Measurements from ENCODE around the gene MIS18BP1. TPM values are rescaled to one million over a fixed set of nuclear protein-coding genes. Genes with fewer than 3 reads are reported as not detected.

Gene MIS18BP1
- 9.0 and 83.5 TPM in 2 replicates for total RNA-seq (2011; cell fraction: chromatin; rRNA removed; ENCODE audit: low replicate concordance)
- total RNA-seq (2011; cell fraction: nucleolus; rRNA removed): 6.8 and 13.0 TPM in 2 replicates
- total RNA-seq (2011; cell fraction: nucleoplasm; rRNA removed): 19.1 and 24.1 TPM in 2 replicates
- total RNA-seq (2014; rRNA removed) (18.0 and 20.0 TPM in 2 replicates), total RNA-seq (2014; rRNA removed; fragmentation: Illumina TruSeq; extraction: Trizol) (29.1 and 36.3 TPM in 2 replicates), total RNA-seq (2015; rRNA removed; fragmentation: Illumina TruSeq; extraction: Trizol) (23.6 and 25.4 TPM in 2 replicates), total RNA-seq (2021) (19.1 TPM in 2 replicates), polyA plus RNA-seq (2011; rRNA removed) (19.9 and 25.5 TPM in 2 replicates), polyA plus RNA-seq (2014; fragmentation: Illumina TruSeq; extraction: Trizol) (22.3 and 26.4 TPM in 2 replicates), polyA plus RNA-seq (2014; fragmentation: Nextera tagmentation; extraction: Ambion mirVana) (1 to 10 TPM; 5.0 to 5.5 TPM), polyA plus RNA-seq (2014; rRNA removed) (17.5 and 18.0 TPM in 2 replicates), polyA minus RNA-seq (2011; rRNA and poly(A)+ RNA removed) (31.6 and 32.9 TPM in 2 replicates), Bru-seq, nascent RNA (percentile 76 among the genes with signal in this experiment), BruChase-seq, experiment 1, labeled RNA remaining after a 2-hour chase (percentile 85 among the genes with signal in this experiment), BruChase-seq, experiment 2, labeled RNA remaining after a 6-hour chase (percentile 85 among the genes with signal in this experiment)
- 4.6 and 4.9 TPM in 2 replicates for polyA plus RNA-seq (2011; cell fraction: cytosol; rRNA removed)
- polyA plus RNA-seq (2011; cell fraction: nucleus; rRNA removed): 13.4 and 15.3 TPM in 2 replicates
- polyA plus RNA-seq (2012): 11.7 and 15.0 TPM in 2 replicates
- 11.0 and 15.7 TPM in 2 replicates for polyA minus RNA-seq (2011; cell fraction: cytosol; rRNA and poly(A)+ RNA removed)
- polyA minus RNA-seq (2011; cell fraction: nucleus; rRNA and poly(A)+ RNA removed): 20.1 and 29.9 TPM in 2 replicates
- long read RNA-seq, experiment 1, full-length matches to known transcripts: 11 of 49 reads
- long read RNA-seq, experiment 1, partial matches to known transcripts: 26 of 49 reads
- long read RNA-seq, experiment 1, other reads (novel, unspliced or antisense): 12 of 49 reads
- long read RNA-seq, experiment 2, partial matches to known transcripts: 0 of 4 reads
- long read RNA-seq, experiment 2, other reads (novel, unspliced or antisense): 3 of 4 reads
- long read RNA-seq, experiment 3, partial matches to known transcripts: 17 of 22 reads
- long read RNA-seq, experiment 3, other reads (novel, unspliced or antisense): 3 of 22 reads

GRCh38 chr14:45253070-45253753, at the start of gene MIS18BP1:
MIS18BP1 (minus strand) TSS chr14:45253202; CDS start chr14:45247286, 5,916 bp downstream.
- H3K9me1 ChIP-seq (ENCODE audit: control insufficient read depth, insufficient read depth, low read length): no peaks in the 10 kb centered on the region
- peaks cover 7 to 12% of the 10 kb centered on the region in 2 experiments; a peak in 3 of 5 replicates for H3K4me1 ChIP-seq (replicated peaks in 1 of 2; ENCODE audit: control insufficient read depth in 2 of 2, insufficient read depth in 2 of 2, low read length in 2 of 2)
- peak within 1 kb of the TSS; percentile 76 for H3K4me2 ChIP-seq (ENCODE audit: insufficient read depth, low read length)
- DNase-seq (ENCODE audit: extremely low read depth in 1 of 4, low spot score in 3 of 4) (peak; percentile 67 to 91 (median 75)), FAIRE-seq (peak; percentile 81), ATAC-seq (peak; percentile 94)
- H3K79me2 ChIP-seq (ENCODE audit: control insufficient read depth, insufficient read depth, low read length): peaks cover 47% of the 10 kb centered on the region
- H4K20me1 ChIP-seq (replicated peaks; ENCODE audit: control insufficient read depth, insufficient read depth, low read length): no peaks in the 10 kb centered on the region
- ChIA-PET CTCF (ENCODE audit: low intra/inter-chr PET ratio) (interaction anchor here (0.5 kb wide), 1 partner anchor 374 kb away, joined by 3 read pairs; no protein-coding TSS in a partner anchor), POLR2A (no interaction called here)
- intact Hi-C loops (cut with micrococcal nuclease) (loop anchor here (1.0 to 5.0 kb wide), 3 partner anchors 118 to 340 kb away; partner anchors contain the start of genes FANCM, FKBP3, KLHL28 and TOGARAM1), in situ Hi-C loops (cut with MboI) (no loop called here)
- peaks cover 6% of the 10 kb centered on the region; the same call in 1 of the 2 replicates for H3K9me3 ChIP-seq (replicated peaks; ENCODE audit: control insufficient read depth, insufficient read depth, low read depth, low read length)
- 48% methylated on average over 18 of the region's 61 CpGs for WGBS (ENCODE audit: insufficient coverage, low coverage, missing lambda C conversion rate)
- H3K9ac ChIP-seq (ENCODE audit: insufficient read depth in 1 of 2, low read depth in 2 of 2, low read length in 2 of 2): peak within 1 kb of the TSS; percentile 80 to 92
- no TSS peak for BruUV-seq (replicated peaks)
- H2AFZ ChIP-seq (ENCODE audit: low read depth, low read length): peak within 1 kb of the TSS; percentile 85
- no peaks in the 10 kb centered on the region for H3K27me3 ChIP-seq (ENCODE audit: control insufficient read depth in 2 of 2, insufficient read depth in 2 of 2, low read length in 2 of 2)
- peak within 1 kb of the TSS; percentile 86 for H3K27ac ChIP-seq (ENCODE audit: extremely low read depth, low read depth, low read length)
- no peaks in the 10 kb centered on the region for H3K36me3 ChIP-seq (ENCODE audit: control insufficient read depth, insufficient read depth, low read length)
- peak within 1 kb of the TSS; percentile 81 for H3K4me3 ChIP-seq
- TF ChIP-seq SIN3A (IDR thresholded peaks at IDR 0.05; ENCODE audit: borderline replicate concordance in 2 of 2, control insufficient read depth in 1 of 2, low read depth in 2 of 2, low read length in 2 of 2): peak; percentile 48 to 66; a peak in 1 of 4 replicates
- no peak for TF ChIP-seq NR1H2 (CRISPR knock-in tag; IDR thresholded peaks at IDR 0.05)
- TF ChIP-seq ESRRB (CRISPR knock-in tag; IDR thresholded peaks at IDR 0.05; ENCODE audit: borderline replicate concordance): no peak
- no peak for TF ChIP-seq FOXA3 (CRISPR knock-in tag; conservative IDR thresholded peaks at IDR 0.05 in 1 of 2, IDR thresholded peaks at IDR 0.05 in 1 of 2)
- peak; percentile 48; the same call in 1 of the 2 replicates for TF ChIP-seq HCFC1 (IDR thresholded peaks at IDR 0.05; ENCODE audit: low read depth, low read length)
- 0 out of 2 replicates have a peak, but pooled peaks have one; percentile 15 for TF ChIP-seq JUN (IDR thresholded peaks at IDR 0.05; ENCODE audit: borderline replicate concordance, low read depth, low read length)
- TF ChIP-seq JUN (CRISPR knock-in tag; IDR thresholded peaks at IDR 0.05; ENCODE audit: borderline replicate concordance): no peak
- TF ChIP-seq TFAM (CRISPR knock-in tag; conservative IDR thresholded peaks at IDR 0.05): no peak
- TF ChIP-seq, protein P1, sequence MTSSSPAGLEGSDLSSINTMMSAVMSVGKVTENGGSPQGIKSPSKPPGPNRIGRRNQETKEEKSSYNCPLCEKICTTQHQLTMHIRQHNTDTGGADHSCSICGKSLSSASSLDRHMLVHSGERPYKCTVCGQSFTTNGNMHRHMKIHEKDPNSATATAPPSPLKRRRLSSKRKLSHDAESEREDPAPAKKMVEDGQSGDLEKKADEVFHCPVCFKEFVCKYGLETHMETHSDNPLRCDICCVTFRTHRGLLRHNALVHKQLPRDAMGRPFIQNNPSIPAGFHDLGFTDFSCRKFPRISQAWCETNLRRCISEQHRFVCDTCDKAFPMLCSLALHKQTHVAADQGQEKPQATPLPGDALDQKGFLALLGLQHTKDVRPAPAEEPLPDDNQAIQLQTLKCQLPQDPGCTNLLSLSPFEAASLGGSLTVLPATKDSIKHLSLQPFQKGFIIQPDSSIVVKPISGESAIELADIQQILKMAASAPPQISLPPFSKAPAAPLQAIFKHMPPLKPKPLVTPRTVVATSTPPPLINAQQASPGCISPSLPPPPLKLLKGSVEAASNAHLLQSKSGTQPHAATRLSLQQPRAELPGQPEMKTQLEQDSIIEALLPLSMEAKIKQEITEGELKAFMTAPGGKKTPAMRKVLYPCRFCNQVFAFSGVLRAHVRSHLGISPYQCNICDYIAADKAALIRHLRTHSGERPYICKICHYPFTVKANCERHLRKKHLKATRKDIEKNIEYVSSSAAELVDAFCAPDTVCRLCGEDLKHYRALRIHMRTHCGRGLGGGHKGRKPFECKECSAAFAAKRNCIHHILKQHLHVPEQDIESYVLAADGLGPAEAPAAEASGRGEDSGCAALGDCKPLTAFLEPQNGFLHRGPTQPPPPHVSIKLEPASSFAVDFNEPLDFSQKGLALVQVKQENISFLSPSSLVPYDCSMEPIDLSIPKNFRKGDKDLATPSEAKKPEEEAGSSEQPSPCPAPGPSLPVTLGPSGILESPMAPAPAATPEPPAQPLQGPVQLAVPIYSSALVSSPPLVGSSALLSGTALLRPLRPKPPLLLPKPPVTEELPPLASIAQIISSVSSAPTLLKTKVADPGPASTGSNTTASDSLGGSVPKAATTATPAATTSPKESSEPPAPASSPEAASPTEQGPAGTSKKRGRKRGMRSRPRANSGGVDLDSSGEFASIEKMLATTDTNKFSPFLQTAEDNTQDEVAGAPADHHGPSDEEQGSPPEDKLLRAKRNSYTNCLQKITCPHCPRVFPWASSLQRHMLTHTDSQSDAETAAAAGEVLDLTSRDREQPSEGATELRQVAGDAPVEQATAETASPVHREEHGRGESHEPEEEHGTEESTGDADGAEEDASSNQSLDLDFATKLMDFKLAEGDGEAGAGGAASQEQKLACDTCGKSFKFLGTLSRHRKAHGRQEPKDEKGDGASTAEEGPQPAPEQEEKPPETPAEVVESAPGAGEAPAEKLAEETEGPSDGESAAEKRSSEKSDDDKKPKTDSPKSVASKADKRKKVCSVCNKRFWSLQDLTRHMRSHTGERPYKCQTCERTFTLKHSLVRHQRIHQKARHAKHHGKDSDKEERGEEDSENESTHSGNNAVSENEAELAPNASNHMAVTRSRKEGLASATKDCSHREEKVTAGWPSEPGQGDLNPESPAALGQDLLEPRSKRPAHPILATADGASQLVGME (CRISPR knock-in tag; IDR thresholded peaks at IDR 0.05): no peak
- no peak for TF ChIP-seq ZNF140 (CRISPR knock-in tag; IDR thresholded peaks at IDR 0.05)

Measured in K562 (cell line).